GM19455 (cell line): ENCODE measurements around the gene BCORL1.

ENCODE experiments used
- ATAC-seq: cut with Tn5 transposase; IDR thresholded peaks from one replicate; pipeline ENCODE4 v1.9.1; 2021; ENCODE audit not compliant: unreplicated experiment

Gene BCORL1

GRCh38 chrX:129961180-129962083 is 21.0 kb upstream of the BCORL1 start:
- peak; percentile 79 for ATAC-seq

- ATAC-seq: no peak
Observed at GRCh38 chrX:129963729-129964128, 18.7 kb upstream of the BCORL1 start.

- ATAC-seq: no peak
Observed at GRCh38 chrX:129965166-129965565, 17.3 kb upstream of the BCORL1 start.

GRCh38 chrX:129968968-129969367 is 13.5 kb upstream of the BCORL1 start:
- ATAC-seq: no peak

- ATAC-seq: no peak
Observed at GRCh38 chrX:129976441-129976840, 6.0 kb upstream of the BCORL1 start.

DNA sequence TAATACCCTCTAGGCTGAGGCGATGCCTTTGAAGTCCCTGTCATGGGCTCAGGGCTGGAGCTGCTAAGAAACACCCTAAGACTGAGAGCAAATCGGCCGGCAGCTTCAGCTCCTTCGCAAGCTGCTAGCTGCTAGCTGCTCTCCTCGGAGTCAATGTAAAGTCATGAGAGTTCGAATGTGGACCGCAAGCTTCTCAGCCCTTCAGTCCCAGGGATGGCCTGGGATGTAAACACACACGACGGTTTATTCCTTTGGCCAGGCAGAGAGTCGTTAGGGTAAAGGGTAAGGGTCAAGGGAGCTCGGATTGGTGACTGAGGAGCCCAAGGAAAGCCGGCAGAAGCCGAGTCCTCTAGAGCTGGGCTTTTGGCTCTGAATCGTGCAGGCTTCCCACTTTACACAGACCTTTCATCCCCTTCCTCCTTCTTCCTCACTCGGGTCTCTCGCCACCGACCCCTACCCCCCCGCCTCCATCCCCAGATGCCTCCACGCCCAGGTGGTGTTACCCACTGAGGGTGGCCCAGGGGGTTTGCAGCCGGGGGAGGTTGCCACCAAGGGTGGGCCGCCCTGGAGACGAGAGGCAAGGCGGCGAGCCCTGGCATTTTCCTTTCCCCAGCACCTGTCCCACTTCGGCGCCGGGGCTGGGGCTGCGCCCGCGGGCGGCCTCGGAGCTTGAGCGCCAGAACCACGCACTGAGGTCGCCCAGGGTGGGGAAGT is 3.1 kb upstream of the BCORL1 start:
- ATAC-seq: no peak

- ATAC-seq: no peak
Observed at GRCh38 chrX:129980001-129980401, 2.4 kb upstream of the BCORL1 start.

DNA sequence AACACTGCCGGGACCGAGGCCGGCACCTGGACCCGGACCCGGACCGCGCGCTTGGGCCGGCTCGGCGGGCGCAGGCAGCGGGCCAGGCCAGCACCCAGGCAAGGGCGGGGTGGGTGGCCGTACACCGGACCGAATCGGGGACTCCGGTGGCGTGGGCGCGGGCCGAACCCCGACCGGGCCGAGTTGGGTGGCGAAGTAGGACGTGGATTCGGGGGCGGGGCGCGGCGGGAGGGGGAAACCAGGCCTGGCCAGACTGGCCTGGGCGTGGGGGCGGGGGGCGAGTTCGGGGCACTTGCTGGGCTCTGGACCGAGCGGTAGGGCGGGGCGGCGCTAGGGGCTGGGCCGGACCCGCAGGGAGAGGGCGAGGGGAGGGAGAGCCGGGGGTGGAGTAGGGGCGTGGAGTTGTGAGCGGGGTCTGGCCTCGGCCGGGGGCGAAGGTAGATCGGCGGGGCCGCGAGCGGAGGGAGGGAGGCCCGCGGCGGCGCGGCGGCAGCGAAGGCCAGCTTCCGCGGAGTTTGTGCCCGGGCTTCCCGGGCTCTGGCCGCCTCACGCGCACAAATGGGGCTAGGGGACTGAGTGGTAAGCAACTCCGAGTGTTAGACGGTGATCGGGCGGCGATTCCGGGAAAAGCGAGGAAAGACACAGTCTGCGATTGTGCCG is 1.8 kb upstream of the BCORL1 start:
- no peak for ATAC-seq

DNA sequence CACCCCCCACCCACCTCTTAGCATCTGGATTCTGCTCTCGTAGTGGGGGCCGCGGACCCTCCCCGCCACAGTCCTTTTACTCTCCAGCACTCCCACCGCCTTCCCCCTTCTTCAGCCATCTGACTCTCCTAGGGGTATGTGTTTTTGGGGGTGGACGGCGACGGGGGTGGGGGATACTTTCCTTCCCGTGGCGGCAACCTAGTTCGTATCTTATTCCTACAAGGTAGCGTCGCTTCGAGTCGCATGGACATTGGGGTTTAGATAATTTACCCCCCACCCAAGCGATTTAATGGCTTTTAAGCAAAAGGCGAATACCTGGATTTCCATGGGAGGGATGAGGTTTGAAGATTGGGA is 1.3 kb upstream of the BCORL1 start:
- ATAC-seq: no peak

DNA sequence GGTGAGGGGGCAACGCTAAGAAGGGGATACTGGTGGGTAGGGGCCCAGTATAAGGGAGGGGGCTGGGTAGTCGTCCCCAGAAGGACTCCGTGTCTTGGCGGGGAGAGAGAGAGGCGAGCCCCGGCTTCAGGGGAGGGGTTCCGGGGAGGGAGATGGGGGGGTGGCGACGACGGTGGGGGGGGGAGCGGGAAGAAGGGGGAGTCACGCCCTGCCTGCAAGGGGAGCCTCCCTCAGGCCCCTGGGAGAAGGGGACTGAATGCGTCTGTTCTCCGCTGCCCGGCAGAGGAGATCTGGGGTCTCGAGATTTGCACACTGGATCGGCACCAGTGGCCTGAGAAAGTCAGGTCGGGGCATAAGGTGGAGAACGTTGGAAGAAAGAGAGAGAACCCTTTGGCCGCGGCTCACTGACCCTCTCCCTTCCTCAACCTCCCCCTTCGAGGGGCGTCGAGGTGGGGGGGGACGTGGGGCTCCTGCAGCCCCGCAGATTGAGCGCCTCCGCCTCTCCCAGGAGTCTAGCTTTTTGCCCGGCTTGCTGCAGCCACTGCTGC is 609 bp upstream of the BCORL1 start:
- no peak for ATAC-seq

DNA sequence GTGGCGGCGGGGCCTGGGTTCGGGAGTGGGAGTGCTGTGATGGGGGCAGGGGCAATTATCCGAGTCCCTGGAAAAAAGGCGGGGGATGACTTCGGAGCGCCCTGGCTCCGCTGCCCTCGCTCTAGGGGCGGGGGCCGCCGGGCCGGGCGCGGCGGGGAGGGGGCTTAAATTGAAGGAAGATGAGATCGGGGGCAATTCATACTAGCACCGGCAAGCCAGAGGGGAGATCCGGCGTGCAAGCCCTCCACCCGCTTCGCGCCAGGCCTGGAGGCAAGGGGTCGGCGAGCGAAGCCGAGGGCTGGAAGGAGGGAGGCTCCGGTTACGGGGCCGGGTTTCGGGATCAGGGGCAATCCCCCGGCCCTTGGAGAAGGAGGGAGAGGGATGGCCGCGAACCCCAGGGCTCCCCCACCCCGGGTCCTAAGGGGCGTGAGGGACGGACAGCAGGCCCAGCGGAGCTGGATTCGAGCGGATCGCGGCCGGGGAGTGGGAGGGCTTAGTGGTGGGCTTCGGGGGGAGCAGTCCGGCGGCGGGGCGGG is 1.2 kb downstream of the BCORL1 start:
- no peak for ATAC-seq

DNA sequence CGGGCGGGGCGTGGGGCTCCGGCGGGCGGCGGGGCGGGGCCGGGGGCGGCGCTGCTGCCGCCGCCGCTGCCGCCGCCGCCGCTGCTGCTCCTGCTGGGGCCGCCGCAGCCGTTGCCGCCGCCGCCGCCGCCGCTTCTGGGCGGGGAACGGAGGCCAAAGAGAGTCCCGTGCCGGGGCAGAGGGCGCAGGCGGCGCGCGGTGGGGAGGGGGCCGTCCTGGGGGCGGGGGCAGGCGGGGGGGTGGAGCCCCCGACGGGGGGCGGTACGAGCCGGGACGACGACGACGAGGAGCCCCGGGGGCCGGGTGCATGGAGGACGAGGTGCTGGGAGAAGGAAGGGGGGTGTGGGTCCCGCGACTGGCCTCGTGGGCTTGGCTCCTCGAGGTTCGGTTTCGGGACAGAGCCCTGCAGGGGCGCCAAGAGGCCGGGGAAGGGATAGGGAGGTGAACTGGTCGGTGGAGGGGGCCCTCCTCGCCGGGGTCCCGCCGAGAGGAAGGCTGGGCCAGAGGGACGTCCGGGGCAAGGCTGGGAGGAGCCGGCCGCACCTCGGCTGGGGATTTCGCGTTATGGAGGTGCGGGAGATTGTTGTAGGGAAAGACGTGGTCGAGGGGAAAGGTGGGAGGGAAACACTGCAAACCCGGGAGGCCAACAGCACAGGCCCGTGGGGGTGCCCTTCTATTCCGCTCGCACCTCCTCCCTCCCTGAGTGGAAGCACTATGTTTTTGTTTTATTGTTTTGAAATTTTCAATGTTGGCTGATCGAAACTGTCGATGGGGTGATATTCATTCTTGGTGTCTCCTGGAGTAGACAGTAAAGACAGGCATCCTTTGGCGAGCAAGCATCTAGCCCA is 1.9 kb downstream of the BCORL1 start:
- no peak for ATAC-seq

DNA sequence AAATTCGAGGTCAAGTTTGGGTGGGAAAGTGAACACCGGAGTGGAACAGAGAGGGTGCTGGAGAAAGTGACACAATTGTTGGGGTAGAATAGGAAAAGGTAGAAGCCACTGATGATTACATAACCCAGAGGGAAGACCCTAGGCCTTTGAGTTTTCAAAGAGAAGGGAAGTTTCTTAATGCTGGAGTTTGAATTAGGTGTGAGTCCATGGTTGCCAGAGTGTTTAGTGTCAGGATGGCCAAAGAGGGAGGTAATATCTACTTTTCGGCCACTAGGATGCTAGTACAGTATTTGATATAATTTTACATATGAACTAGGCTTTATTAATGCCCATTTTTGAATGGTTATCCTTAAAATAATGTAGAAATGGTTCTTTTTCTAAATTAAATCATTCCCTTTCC is 5.4 kb downstream of the BCORL1 start:
- no peak for ATAC-seq

GRCh38 chrX:129992181-129992580 is 9.7 kb downstream of the BCORL1 start:
- ATAC-seq: no peak

DNA sequence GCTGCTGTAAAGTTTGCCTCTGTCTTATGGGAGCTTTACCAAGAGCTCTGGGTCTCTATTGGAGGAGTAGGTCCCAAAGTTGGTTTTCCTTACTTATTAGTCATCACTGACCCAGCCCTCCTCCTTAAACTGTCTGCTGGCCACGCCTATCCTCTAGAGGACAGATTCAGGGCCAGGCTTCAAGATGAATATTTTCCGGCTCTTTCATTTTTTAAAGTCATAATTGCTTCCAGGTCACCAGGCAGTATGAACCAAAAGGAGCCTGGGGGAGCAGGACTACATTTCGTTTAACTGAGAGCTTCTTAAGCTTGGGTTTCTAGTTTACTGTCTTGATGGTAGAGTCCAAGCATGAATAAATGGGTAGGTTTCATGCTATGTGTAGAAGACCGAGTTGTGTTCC is 13.7 kb downstream of the BCORL1 start:
- ATAC-seq: no peak

DNA sequence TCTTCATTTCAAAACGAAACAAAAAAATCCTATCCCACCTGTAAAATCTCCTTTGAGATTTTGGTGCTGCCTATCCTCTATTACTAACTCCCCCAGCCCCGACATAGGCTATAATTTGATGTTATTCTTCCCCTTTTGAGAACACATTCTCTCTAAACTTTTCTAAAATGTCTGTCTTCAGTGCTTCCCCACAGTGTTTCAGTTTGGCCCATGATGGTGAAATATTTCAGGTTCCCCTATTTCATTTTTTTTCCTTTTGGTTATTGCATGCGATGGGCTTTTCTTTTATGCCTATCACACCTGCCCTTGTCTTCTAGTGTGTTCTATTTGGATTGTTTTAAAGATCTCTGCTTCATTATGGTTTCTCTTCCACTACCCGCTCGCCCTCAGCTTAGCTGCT is 14.7 kb downstream of the BCORL1 start:
- no peak for ATAC-seq

DNA sequence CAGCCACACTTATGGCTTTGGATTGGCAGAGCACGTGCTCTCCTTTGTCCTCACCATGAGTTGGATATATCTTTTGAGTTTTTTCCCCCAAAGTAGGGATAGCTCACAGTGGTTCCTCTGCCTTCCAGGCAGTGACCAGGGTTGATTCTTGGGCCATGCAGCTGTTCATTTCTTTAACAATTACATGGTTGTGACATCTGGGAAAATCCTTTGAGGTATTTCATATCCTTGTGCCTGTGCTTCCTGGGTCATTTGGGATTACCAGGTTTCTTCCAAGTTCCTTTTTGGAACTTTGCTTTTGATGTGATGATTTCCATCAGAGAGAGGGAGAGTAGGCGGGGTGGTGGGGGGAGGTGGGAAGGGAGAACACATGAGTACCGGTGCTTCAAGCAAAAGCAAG is 15.6 kb downstream of the BCORL1 start:
- ATAC-seq: no peak

DNA sequence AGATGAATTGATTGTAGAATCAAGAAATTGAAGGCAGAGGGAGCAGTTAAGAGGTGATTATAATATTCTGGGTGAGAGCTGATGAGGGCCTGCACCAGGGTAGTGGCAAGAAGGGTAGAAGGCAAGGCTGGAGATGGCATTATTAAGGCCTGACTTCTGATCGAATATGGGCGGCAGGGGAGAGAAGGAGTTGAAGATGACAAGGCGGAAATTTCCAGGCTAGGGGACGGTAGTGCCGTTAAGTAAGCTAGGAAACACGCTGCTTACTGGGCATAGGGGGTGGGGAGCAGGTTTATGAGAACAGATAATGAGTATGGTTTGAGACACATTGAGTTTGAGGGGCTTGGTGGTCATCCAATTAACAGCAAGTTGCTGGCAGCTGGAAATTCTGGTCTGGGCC is 19.5 kb downstream of the BCORL1 start:
- no peak for ATAC-seq

- ATAC-seq: no peak
Observed at GRCh38 chrX:130002541-130002940, 20.1 kb downstream of the BCORL1 start.

- no peak for ATAC-seq
Observed at GRCh38 chrX:130005089-130005807, 22.8 kb downstream of the BCORL1 start.
